Motor neuron (in vitro differentiated cells): ENCODE measurements around the gene CEL. TPM values are rescaled to one million over a fixed set of nuclear protein-coding genes. Genes with fewer than 3 reads are reported as not detected.

Experiments used
- ATAC-seq, 8 experiments: fragments of 200-7000 bp; cut with Tn5 transposase; replicated peaks in 6 of 8; 2 replicates each; pipeline ENCODE4 v1.8.0; 2021; ENCODE audit warnings: mild to moderate bottlenecking in 8 of 8, moderate library complexity in 8 of 8
- H3K27ac ChIP-seq, 2 donors: fragments of 250-450 bp; sonication (Bioruptor Pico); 2 replicates each; pipeline ENCODE4 v1.9.0; 2021; ENCODE audit warnings: antibody characterized with exemption in 2 of 2, mild to moderate bottlenecking in 2 of 2, moderate library complexity in 1 of 2
- H3K4me1 ChIP-seq, 2 donors: fragments of 250-450 bp; sonication (Bioruptor Pico); replicated peaks in 1 of 2; 2 replicates each; pipeline ENCODE4 v1.6.1; 2021; ENCODE audit warnings: antibody characterized with exemption in 2 of 2, mild to moderate bottlenecking in 2 of 2, moderate library complexity in 1 of 2
- H3K4me3 ChIP-seq, 5 donors: fragments of 250-450 bp; sonication (Bioruptor Pico); 2 replicates each; pipeline ENCODE4 v1.9.0; 2021; ENCODE audit warnings: antibody characterized with exemption in 5 of 5, mild to moderate bottlenecking in 5 of 5, moderate library complexity in 4 of 5
- whole genome bisulfite sequencing, 10 experiments: fragments of 450-650 bp; shearing (Covaris generic); methylation state at CpG; one replicate each; pipeline ENCODE4 v1.0.0; 2022; 5-methylcytosine and 5-hydroxymethylcytosine counted together
- in situ Hi-C, 9 experiments: fragments of 400-800 bp; cut with MboI; loops; one replicate each; pipeline ENCODE4 v1.15.0; 2021; ENCODE audit warnings: low sequenced_read_pairs in 9 of 9, low pct_unique_long_range_greater_than_20kb in 2 of 9; ENCODE audit not compliant: unreplicated experiment in 9 of 9
- total RNA-seq, 8 experiments: library from RNA; unstranded; fragments of 300-600 nt; gene quantifications; 2 replicates each; pipeline versions ENCODE4 v1.2.3 to v1.2.4, GENCODE V29; 2022

CEL gene
- total RNA-seq, 8 experiments from 2014 or later = 0.38 to 1.6 (median 0.84) TPM

- WGBS, 10 experiments = 62 to 100% (median 95%) methylated on average over 2 to 5 of the region's 6 CpGs; no CpG with 5 or more reads in 4 of the 10 experiments
- H3K4me1 ChIP-seq = no peaks in the 10 kb centered on the region
- no peak for ATAC-seq
- no peak overlapping the region for H3K4me3 ChIP-seq
- in situ Hi-C loops = no loop called here
- H3K27ac ChIP-seq = no peak overlapping the region
These were observed 11.6 kb upstream of the CEL start for GRCh38 chr9:133050142-133050541.

DNA sequence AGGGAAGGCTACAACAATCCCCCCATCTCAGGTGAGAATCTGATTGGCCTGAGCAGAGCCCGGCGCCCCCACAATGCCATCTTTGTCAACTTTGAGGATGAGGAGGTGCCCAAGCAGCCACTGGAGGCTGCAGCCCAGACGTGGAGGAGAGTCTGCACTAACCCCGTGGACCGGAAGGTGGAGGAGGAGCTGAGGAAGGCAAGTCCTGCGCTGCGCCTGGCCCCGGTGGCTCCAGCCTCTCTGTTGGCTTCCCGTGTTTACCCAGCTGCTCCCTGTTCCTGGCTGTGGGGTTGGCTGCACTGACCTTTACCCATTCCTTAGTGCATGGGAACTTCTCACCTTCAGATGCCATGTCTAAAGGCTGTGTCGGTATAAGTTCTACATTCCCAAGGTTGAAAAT lies 11.0 kb upstream of the CEL start:
- H3K4me3 ChIP-seq = no peak overlapping the region
- no peaks in the 10 kb centered on the region for H3K4me1 ChIP-seq
- H3K27ac ChIP-seq = no peak overlapping the region
- 83 to 97% (median 90%) methylated on average over 3 to 7 of the region's 10 CpGs; no CpG with 5 or more reads in 5 of the 10 experiments for WGBS, 10 experiments
- no peak for ATAC-seq
- in situ Hi-C loops = no loop called here

DNA sequence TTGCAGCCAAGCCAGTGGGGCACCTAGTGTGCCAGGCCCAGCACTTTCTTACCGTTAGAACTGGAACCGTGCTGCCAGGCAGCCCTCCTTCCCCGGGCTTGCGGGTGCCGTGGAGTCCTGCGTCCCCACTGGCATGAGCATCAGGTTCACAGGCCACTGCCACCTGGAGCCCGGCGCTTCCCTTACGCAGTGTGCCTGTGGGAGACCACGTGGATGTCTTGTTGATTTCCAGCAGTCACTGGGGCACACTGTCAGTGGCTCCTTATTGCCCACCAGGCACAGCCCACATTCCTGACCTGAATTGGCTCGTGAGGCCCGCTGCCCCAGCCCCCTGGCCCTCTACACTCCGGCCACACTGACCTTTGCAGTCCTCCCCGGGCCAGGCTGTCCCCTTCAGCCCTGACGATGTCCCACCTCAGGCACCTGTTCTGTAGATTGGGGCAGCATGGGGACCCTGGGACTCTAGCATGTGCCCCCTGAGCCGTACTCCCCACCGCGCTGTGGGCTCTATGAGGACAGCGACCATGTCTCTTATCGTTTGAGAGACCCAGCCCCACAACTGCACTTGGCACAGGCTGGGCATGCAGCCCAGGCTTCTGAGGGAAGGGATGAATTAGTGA lies 10.4 kb upstream of the CEL start:
- Histone ChIP-seq H3K4me3 (no peak overlapping the region), H3K4me1 (no peaks in the 10 kb centered on the region), H3K27ac (no peak overlapping the region)
- in situ Hi-C loops = no loop called here
- WGBS, 10 experiments = 93 to 100% (median 98%) methylated on average over 1 to 9 of the region's 20 CpGs; no CpG with 5 or more reads in 4 of the 10 experiments
- peak in 1 of 8 experiments; percentile 13 for ATAC-seq

DNA sequence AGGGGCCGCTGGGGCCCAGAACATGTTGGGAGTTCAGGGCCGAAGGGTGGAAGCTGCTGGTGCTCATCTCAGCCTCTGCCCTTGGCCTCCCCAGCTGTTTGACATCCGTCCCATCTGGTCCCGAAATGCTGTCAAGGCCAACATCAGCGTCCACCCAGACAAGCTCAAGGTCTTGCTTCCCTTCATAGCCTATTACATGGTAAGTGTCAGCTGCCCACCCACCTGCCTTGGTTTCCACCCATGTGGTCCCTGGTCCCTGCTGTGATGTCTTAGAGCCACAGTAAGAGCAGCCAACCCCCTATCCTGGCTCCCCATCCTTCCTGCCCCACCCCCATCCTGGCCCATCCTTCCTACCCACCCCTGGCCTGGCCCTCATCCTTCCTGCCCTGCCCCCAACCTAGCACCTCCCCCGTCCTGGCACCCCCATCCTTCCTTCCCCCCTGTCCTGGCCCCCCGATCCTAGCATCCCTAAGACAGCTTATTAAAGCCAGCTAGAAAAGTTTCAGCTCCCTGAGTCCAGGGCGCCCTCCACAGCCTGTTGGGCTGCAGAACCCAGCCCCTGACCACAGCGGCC lies 9.7 kb upstream of the CEL start:
- H3K27ac ChIP-seq = no peak overlapping the region
- no peaks in the 10 kb centered on the region for H3K4me1 ChIP-seq

GRCh38 chr9:133054194-133054890 lies 7.4 kb upstream of the CEL start:
- WGBS, 10 experiments = 50 to 100% (median 95%) methylated on average over 1 to 2 of the region's 24 CpGs; no CpG with 5 or more reads in 6 of the 10 experiments
- no peak overlapping the region for H3K27ac ChIP-seq
- in situ Hi-C loops = no loop called here
- no peak overlapping the region for H3K4me3 ChIP-seq
- no peak for ATAC-seq
- no peaks in the 10 kb centered on the region for H3K4me1 ChIP-seq

More for the DNA sequence above, 9.7 kb upstream of the CEL start:
- 89 to 100% methylated on average over 2 to 3 of the region's 9 CpGs; no CpG with 5 or more reads in 8 of the 10 experiments for WGBS, 10 experiments
- in situ Hi-C loops = no loop called here
- no peak overlapping the region for H3K4me3 ChIP-seq
- no peak for ATAC-seq

DNA sequence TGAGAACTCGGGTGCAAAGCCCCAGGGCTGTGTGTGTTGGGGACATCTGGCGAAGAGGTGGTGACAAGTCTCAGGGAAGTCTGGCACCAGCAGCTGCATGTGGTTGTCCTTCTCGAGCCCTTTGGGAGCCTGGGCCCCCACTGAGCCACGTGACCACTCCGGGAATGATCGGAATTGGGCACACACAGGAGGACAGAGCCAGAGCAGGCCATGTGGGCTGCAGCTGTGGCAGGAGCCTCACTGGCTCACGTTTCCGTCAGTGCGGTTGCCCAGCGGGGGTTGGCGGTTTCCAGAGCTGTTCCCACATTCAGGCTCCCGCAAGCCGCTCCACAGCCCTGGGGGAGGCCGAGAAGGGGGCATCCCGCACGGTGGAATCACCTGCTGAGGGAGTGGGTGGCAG lies 6.8 kb upstream of the CEL start:
- WGBS, 10 experiments = 83 to 90% (median 84%) methylated on average over 2 to 6 of the region's 16 CpGs; no CpG with 5 or more reads in 7 of the 10 experiments
- ATAC-seq = peak in 2 of 8 experiments; percentile 84 to 88
- in situ Hi-C loops = no loop called here
- Histone ChIP-seq H3K4me1 (peaks cover 1 to 6% of the 10 kb centered on the region in 2 donors), H3K27ac (no peak overlapping the region), H3K4me3 (no peak overlapping the region)

- no peak for ATAC-seq
- no peak overlapping the region for H3K27ac ChIP-seq
- WGBS, 10 experiments = 80 to 100% (median 98%) methylated on average over 1 to 16 of the region's 17 CpGs; no CpG with 5 or more reads in 2 of the 10 experiments
- no peak overlapping the region for H3K4me3 ChIP-seq
- H3K4me1 ChIP-seq = peaks cover 9 to 13% of the 10 kb centered on the region in 2 donors
- in situ Hi-C loops = no loop called here
These were observed 5.9 kb upstream of the CEL start for GRCh38 chr9:133055788-133056420.

GRCh38 chr9:133056533-133056932 lies 5.2 kb upstream of the CEL start:
- Histone ChIP-seq H3K27ac (no peak overlapping the region), H3K4me1 (peaks cover 16 to 20% of the 10 kb centered on the region in 2 donors), H3K4me3 (no peak overlapping the region)
- WGBS, 10 experiments = 60 to 100% (median 100%) methylated on average over 1 to 3 of the region's 13 CpGs; no CpG with 5 or more reads in 6 of the 10 experiments
- in situ Hi-C loops = no loop called here
- no peak for ATAC-seq

GRCh38 chr9:133057006-133057405 lies 4.8 kb upstream of the CEL start:
- WGBS, 10 experiments = 86 to 100% methylated on average over 2 to 3 of the region's 8 CpGs; no CpG with 5 or more reads in 8 of the 10 experiments
- Histone ChIP-seq H3K27ac (no peak overlapping the region), H3K4me3 (no peak overlapping the region), H3K4me1 (peaks cover 16 to 20% of the 10 kb centered on the region in 2 donors)
- no peak for ATAC-seq
- in situ Hi-C loops = no loop called here

DNA sequence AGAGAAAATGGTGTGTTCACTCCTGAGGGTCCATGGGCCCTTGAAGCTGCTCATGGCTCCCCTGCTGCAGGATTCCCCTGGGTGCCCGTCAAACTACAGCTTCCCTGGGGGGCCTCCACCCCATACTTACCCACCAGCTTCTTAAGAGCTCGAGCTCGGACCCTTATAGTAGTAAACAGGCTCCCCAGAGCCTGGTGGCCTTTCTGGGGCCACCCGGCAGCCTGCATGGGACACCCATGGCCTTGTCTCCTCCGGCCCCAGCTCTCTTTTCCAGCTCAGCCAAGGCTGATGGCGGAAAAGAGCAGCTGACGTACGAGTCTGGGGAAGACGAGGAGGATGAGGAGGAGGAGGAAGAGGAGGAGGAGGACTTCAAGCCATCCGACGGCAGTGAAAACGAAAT lies 4.2 kb upstream of the CEL start:
- H3K4me1 ChIP-seq = peaks cover 16 to 20% of the 10 kb centered on the region in 2 donors
- no peak overlapping the region for H3K4me3 ChIP-seq
- H3K27ac ChIP-seq = no peak overlapping the region
- WGBS, 10 experiments = 100% methylated on average over 4 of the region's 12 CpGs; no CpG with 5 or more reads in 9 of the 10 experiments
- in situ Hi-C loops = no loop called here
- no peak for ATAC-seq

DNA sequence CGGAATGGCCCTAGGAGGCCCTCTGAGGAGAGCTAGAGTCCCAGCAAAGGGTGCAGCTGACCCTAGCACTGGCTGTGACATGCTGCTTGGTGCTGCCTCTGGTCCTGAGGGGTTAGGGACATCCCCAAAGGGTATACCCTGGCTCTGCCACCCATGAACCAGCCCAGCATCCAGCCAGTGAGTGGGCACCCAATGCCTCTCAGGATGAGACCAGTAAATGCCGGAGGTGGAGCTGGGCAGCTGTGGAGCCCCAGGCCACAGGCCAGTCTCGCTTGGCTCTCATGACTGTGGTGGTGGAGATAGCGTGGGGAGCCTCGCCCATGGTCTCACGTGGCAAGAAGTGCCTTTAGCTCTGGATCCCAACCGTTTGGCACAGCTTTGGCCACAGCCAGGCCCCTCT lies 3.7 kb upstream of the CEL start:
- 100% methylated on average over 5 of the region's 7 CpGs; no CpG with 5 or more reads in 9 of the 10 experiments for WGBS, 10 experiments
- no peak overlapping the region for H3K4me3 ChIP-seq
- peaks cover 16 to 20% of the 10 kb centered on the region in 2 donors for H3K4me1 ChIP-seq
- in situ Hi-C loops = no loop called here
- no peak for ATAC-seq
- H3K27ac ChIP-seq = no peak overlapping the region

- Histone ChIP-seq H3K4me1 (peaks cover 16 to 20% of the 10 kb centered on the region in 2 donors), H3K4me3 (no peak overlapping the region), H3K27ac (no peak overlapping the region)
- 53 to 100% (median 78%) methylated on average over 2 to 6 of the region's 12 CpGs; no CpG with 5 or more reads in 2 of the 10 experiments for WGBS, 10 experiments
- ATAC-seq = no peak
- in situ Hi-C loops = no loop called here
These were observed 3.0 kb upstream of the CEL start for GRCh38 chr9:133058550-133059320.
